Activated naive CD4-positive, alpha-beta T cell treated with anti-CD3 and anti-CD28 coated beads, Interleukin-2, amount 50 U/mL, for 24 hours (primary cell): ENCODE measurements around the gene PPIF.
"Not testable (repeated sequence)": the region's sequence is repeated elsewhere in the genome, so short reads cannot be mapped to it uniquely, and the experiment has no call there.

Experiments used
- H3K27ac Mint-ChIP-seq: one replicate; pipeline ENCODE4 v1.8.0; 2021; ENCODE audit warnings: mild to moderate bottlenecking, mixed read lengths
- H3K27me3 Mint-ChIP-seq: one replicate; pipeline ENCODE4 v1.8.0; 2021; ENCODE audit warnings: mixed read lengths
- H3K36me3 Mint-ChIP-seq: one replicate; pipeline ENCODE4 v1.8.0; 2021; ENCODE audit warnings: mixed read lengths
- H3K4me1 Mint-ChIP-seq: one replicate; pipeline ENCODE4 v1.8.0; 2021; ENCODE audit warnings: mixed read lengths
- H3K4me3 Mint-ChIP-seq: one replicate; pipeline ENCODE4 v1.8.0; 2021; ENCODE audit warnings: mild to moderate bottlenecking, mixed read lengths
- H3K9me3 Mint-ChIP-seq: one replicate; pipeline ENCODE4 v1.8.0; 2021; ENCODE audit warnings: mixed read lengths

PPIF gene

DNA sequence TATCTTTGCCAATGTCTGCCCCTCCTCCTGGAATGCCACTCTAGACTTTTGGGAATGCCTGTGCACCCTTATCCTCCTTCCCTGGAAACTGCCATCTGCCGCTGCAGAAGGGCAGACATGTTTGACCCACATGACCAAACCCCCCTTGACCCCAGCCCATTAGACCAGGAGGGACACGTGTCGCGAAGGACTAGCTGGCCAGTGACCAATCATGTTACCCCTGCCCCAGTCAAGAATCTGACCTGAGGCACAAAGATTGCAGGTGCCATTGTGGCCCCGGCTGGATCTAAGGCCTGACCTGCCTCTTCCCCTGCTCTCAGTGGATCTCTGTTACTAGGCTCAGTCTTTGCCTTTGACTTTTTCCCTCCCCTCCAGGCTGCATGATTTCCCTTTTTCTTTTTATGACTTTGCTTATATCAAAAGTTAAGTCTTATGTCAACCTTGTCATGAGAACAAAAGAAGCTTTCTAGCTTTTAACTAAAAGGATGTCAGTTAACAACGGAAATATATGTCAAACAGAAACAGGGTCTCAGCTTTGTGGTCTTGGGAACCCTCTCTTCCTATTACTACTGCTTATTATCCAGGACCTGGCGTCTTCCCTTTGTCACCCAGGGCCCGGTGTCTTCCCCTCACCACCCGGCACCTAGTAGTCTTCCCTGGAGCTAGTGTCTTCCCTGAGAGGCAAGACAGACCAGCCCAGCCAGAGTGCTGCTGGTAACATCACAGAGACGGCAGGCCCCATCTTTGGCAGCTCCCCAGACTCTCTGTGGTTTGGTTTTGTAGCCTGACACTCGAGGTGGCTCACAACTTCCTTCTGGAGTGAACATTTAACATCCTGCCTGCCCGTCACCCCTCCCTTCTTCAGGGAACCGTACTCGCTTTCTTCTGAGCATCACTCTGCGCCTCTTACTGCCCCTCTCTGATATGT is 24.4 kb upstream of the PPIF start:
- Mint-ChIP-seq H3K4me1 (peaks cover 68% of the 10 kb centered on the region), H3K27ac (peak overlapping the region; percentile 97), H3K4me3 (peak overlapping the region; percentile 77), H3K27me3 (no peaks in the 10 kb centered on the region), H3K9me3 (peaks cover 5% of the 10 kb centered on the region), H3K36me3 (no peaks in the 10 kb centered on the region)

- Mint-ChIP-seq H3K36me3 (no peaks in the 10 kb centered on the region), H3K4me1 (peaks cover 60% of the 10 kb centered on the region), H3K27me3 (no peaks in the 10 kb centered on the region), H3K27ac (peak overlapping the region; percentile 97), H3K9me3 (peaks cover 5% of the 10 kb centered on the region), H3K4me3 (peak overlapping the region; percentile 77)
Measured at GRCh38 chr10:79323602-79324001, 23.7 kb upstream of the PPIF start.

DNA sequence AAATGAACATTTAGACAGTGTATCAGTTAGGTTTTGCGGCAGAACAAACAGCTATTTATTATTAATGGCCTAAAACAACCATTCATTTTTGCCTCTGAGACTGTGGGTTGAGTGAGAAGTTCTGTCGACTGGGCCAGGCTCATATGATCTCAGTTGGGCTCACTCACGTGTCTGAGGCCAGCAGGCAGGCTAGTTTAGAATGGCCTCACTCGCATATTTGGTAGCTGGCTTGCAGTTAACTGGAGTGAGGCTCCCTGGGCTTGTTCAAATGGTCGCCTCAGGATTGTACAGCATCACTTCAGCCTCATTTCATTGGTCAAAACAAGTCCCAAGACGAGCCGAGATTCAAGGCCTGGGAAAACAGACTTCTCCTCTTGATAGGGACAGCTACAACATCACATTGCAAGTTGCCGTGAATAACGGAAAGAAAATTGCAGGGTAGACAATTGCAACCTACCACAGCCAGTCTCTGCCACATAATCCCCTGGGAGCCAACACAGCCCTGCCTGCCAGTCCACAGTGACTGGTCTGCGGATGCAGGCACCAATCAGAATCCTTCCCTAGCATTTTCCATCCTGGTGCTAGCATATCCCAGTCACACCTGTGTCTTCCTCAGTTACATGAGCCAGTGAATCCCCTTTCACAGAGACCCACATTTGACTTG is 23.1 kb upstream of the PPIF start:
- H3K27me3 Mint-ChIP-seq = no peaks in the 10 kb centered on the region
- peak overlapping the region; percentile 63 for H3K27ac Mint-ChIP-seq
- H3K36me3 Mint-ChIP-seq = no peaks in the 10 kb centered on the region
- H3K4me3 Mint-ChIP-seq = no peak overlapping the region
- H3K4me1 Mint-ChIP-seq = peaks cover 55% of the 10 kb centered on the region
- H3K9me3 Mint-ChIP-seq = no peaks in the 10 kb centered on the region

DNA sequence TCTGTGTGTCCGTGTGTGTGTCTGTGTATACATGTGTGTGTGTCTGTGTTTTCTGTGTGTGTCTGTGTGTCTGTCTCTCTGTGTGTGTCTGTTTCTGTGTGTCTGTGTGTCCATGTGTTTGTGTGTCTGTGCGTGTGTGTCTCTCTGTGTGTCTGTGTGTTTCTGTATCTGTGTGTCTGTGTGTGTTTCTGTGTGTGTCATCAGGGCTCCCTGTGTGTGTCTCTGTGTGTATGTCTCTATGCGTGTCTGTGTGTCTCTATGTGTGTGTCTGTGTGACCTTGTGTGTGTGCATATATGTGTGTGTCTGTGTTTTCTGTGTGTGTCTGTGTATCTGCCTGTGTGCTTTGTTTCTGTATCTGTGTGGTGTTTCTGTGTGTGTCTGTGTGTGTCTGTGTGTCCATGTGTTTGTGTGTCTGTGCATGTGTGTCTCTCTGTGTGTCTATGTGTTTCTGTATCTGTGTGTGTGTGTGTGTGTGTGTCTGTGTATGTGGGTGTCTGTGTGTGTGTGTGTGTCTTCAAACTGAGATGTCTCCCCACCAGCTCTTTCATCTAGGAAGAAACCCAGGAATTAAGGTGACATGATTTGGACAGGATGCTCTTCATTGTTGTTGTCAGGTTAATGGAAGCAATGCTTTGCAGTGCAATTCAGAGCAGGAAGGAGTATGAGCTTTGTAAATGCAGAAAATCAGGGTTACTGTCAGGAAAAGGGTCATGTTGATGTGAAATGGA is 20.7 kb upstream of the PPIF start:
- no peaks in the 10 kb centered on the region for H3K36me3 Mint-ChIP-seq
- no peaks in the 10 kb centered on the region for H3K27me3 Mint-ChIP-seq
- H3K4me1 Mint-ChIP-seq = peaks cover 48% of the 10 kb centered on the region
- no peak overlapping the region for H3K4me3 Mint-ChIP-seq
- H3K27ac Mint-ChIP-seq = no peak overlapping the region
- H3K9me3 Mint-ChIP-seq = no peaks in the 10 kb centered on the region

GRCh38 chr10:79327090-79327457 is 20.2 kb upstream of the PPIF start:
- H3K4me3 Mint-ChIP-seq = no peak overlapping the region
- H3K27ac Mint-ChIP-seq = no peak overlapping the region
- H3K36me3 Mint-ChIP-seq = no peaks in the 10 kb centered on the region
- H3K27me3 Mint-ChIP-seq = no peaks in the 10 kb centered on the region
- no peaks in the 10 kb centered on the region for H3K9me3 Mint-ChIP-seq
- H3K4me1 Mint-ChIP-seq = peaks cover 48% of the 10 kb centered on the region

DNA sequence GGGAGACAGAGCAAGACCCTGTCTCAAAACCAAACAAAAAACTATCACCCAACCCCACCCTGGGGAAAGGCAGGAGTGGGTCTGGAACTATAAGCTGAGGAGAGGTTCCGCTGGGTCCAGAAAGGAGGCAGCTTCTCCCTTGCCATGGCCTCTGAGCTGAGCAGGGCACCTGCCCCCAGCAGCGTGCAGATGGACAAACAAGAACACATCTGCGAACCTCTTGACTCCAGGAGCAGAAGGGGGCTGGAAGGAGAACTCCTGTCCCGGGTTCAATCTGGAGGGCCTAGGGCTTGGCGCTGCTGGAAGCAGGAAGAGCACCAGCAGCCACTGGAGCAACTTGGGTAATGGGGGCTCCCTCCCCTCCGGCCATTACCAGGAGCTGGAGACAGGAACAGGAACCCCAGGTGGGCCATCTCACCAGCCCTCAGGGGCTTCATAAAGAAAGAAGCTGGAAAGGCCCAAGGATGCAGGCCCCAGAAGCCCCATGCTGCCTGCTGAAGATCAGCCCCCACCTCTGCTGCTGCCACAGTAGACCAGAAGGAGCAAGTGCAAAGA is 19.0 kb upstream of the PPIF start:
- Mint-ChIP-seq H3K4me3 (no peak overlapping the region), H3K9me3 (no peaks in the 10 kb centered on the region), H3K36me3 (no peaks in the 10 kb centered on the region), H3K27me3 (no peaks in the 10 kb centered on the region), H3K27ac (no peak overlapping the region), H3K4me1 (peaks cover 41% of the 10 kb centered on the region)

- H3K4me3 Mint-ChIP-seq = no peak overlapping the region
- no peaks in the 10 kb centered on the region for H3K36me3 Mint-ChIP-seq
- H3K4me1 Mint-ChIP-seq = peaks cover 41% of the 10 kb centered on the region
- H3K27me3 Mint-ChIP-seq = no peaks in the 10 kb centered on the region
- H3K27ac Mint-ChIP-seq = no peak overlapping the region
- H3K9me3 Mint-ChIP-seq = no peaks in the 10 kb centered on the region
Measured at GRCh38 chr10:79328737-79329504, 18.3 kb upstream of the PPIF start.

- Mint-ChIP-seq H3K27me3 (no peaks in the 10 kb centered on the region), H3K9me3 (no peaks in the 10 kb centered on the region), H3K4me1 (peaks cover 41% of the 10 kb centered on the region), H3K36me3 (no peaks in the 10 kb centered on the region), H3K4me3 (no peak overlapping the region), H3K27ac (peak overlapping the region; percentile 3)
Measured at GRCh38 chr10:79329529-79329928, 17.7 kb upstream of the PPIF start.

DNA sequence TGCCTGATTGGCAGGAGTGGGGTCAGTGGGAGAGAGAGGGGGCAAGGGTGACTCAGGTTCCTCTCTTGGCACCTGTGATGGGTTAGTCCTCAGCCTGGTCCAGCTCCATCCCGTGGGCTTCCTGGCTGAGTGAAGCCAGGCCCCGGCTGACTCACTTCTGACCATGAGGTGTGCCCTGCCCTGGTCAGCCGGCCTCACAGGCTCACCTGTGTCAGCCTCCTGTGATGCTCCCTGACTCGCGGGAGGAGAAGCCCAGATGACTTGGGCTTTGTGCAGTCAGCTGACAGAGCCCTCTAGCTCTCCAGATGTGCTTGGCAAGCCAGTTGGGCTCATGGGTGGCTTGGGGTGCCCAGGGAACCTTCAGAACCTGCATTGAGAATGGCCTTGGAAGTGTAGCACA is 16.0 kb upstream of the PPIF start:
- Mint-ChIP-seq H3K9me3 (no peaks in the 10 kb centered on the region), H3K27ac (peak overlapping the region; percentile 97)

GRCh38 chr10:79331709-79332108 is 15.6 kb upstream of the PPIF start:
- no peaks in the 10 kb centered on the region for H3K27me3 Mint-ChIP-seq
- H3K4me3 Mint-ChIP-seq = peak overlapping the region; percentile 76
- peaks cover 55% of the 10 kb centered on the region for H3K4me1 Mint-ChIP-seq

More for the DNA sequence above, 16.0 kb upstream of the PPIF start:
- Mint-ChIP-seq H3K27me3 (no peaks in the 10 kb centered on the region), H3K36me3 (no peaks in the 10 kb centered on the region), H3K4me3 (peak overlapping the region; percentile 76), H3K4me1 (peaks cover 53% of the 10 kb centered on the region)

DNA sequence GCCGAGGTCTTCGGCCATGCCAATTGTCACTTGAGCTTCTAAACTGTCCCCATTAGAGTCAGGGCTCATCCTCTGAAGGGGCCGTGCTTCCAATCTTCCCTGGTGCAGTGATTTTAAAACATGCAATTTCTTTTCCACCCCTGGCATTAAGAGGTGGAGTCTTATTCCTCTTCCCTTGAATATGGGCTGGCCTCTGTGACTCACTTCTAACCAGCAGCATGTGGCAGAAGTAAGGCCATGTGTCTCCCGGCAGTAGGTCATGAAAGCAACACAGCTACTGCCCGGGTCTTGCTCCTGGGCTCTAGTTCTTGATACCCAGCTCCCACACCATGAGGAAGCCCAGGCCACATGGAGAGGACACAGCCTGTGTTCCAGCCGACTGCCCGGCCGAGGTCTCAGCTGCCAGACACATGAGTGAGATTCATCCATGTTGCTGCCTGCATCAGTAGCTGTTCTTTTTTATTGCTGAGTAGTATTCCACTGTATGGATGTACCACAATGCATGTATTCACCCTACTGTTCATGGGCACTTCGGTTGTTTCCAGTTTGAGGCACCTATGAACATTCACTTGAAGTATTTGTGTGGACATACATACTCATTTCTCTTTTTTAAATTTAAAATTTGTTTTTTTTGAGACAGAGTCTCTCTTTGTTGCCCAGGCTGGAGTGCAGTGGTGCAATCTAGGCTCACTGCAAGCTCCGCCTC is 14.5 kb upstream of the PPIF start:
- H3K36me3 Mint-ChIP-seq, H3K27me3 Mint-ChIP-seq, H3K4me3 Mint-ChIP-seq, H3K9me3 Mint-ChIP-seq: not testable (repeated sequence)
- Mint-ChIP-seq H3K27ac (peak overlapping the region; percentile 86), H3K4me1 (peaks cover 55% of the 10 kb centered on the region)

More at GRCh38 chr10:79331709-79332108, 15.6 kb upstream of the PPIF start:
- no peaks in the 10 kb centered on the region for H3K9me3 Mint-ChIP-seq
- H3K27ac Mint-ChIP-seq = peak overlapping the region; percentile 97
- H3K36me3 Mint-ChIP-seq = no peaks in the 10 kb centered on the region

- H3K4me3 Mint-ChIP-seq = peak overlapping the region; percentile 15
- no peaks in the 10 kb centered on the region for H3K27me3 Mint-ChIP-seq
- peak overlapping the region; percentile 86 for H3K27ac Mint-ChIP-seq
- no peaks in the 10 kb centered on the region for H3K36me3 Mint-ChIP-seq
- H3K4me1 Mint-ChIP-seq = peaks cover 55% of the 10 kb centered on the region
- H3K9me3 Mint-ChIP-seq = no peaks in the 10 kb centered on the region
Measured at GRCh38 chr10:79333513-79333912, 13.8 kb upstream of the PPIF start.

GRCh38 chr10:79334573-79334972 is 12.7 kb upstream of the PPIF start:
- no peaks in the 10 kb centered on the region for H3K9me3 Mint-ChIP-seq
- H3K36me3 Mint-ChIP-seq = peaks cover 2% of the 10 kb centered on the region
- peak overlapping the region; percentile 86 for H3K27ac Mint-ChIP-seq

GRCh38 chr10:79335094-79335469 is 12.2 kb upstream of the PPIF start:
- no peaks in the 10 kb centered on the region for H3K27me3 Mint-ChIP-seq
- peaks cover 2% of the 10 kb centered on the region for H3K36me3 Mint-ChIP-seq
- peaks cover 48% of the 10 kb centered on the region for H3K4me1 Mint-ChIP-seq
- no peaks in the 10 kb centered on the region for H3K9me3 Mint-ChIP-seq
- H3K4me3 Mint-ChIP-seq = peak overlapping the region; percentile 8
- H3K27ac Mint-ChIP-seq = peak overlapping the region; percentile 88

More at GRCh38 chr10:79334573-79334972, 12.7 kb upstream of the PPIF start:
- peaks cover 51% of the 10 kb centered on the region for H3K4me1 Mint-ChIP-seq
- peak overlapping the region; percentile 8 for H3K4me3 Mint-ChIP-seq
- no peaks in the 10 kb centered on the region for H3K27me3 Mint-ChIP-seq
